GM10266 (cell line): Measurements from ENCODE around the gene SYNE1.

Experiments
- DNase-seq: peaks from one replicate; pipeline ENCODE4 v3.0.0; 2012; ENCODE audit errors: extremely low spot score
- CTCF ChIP-seq: IDR thresholded peaks from 2 replicates; pipeline ENCODE4 v1.5.1; 2012; ENCODE audit warnings: mild to moderate bottlenecking, low read depth; ENCODE audit not compliant: control insufficient read depth, insufficient read depth; ENCODE audit errors: missing control alignments

Gene SYNE1

GRCh38 chr6:152246554-152247337 lies 390.4 kb downstream of the SYNE1 start:
- no peak for TF ChIP-seq CTCF
- no peak for DNase-seq

- no peak for DNase-seq
- TF ChIP-seq CTCF = no peak
Measured at GRCh38 chr6:152244998-152245630, 392.0 kb downstream of the SYNE1 start.

- no peak for DNase-seq
- TF ChIP-seq CTCF = no peak
Measured at GRCh38 chr6:152241013-152241766, 396.0 kb downstream of the SYNE1 start.

- DNase-seq = no peak
- no peak for TF ChIP-seq CTCF
Measured at GRCh38 chr6:152240436-152240835, 396.7 kb downstream of the SYNE1 start.

GRCh38 chr6:152236370-152237097 lies 400.6 kb downstream of the SYNE1 start:
- DNase-seq = no peak
- no peak for TF ChIP-seq CTCF

GRCh38 chr6:152233547-152234320 lies 403.4 kb downstream of the SYNE1 start:
- no peak for TF ChIP-seq CTCF
- no peak for DNase-seq
